GM21423 (cell line): ENCODE results near the gene PRSS38.

Experiments
- ATAC-seq: cut with Tn5 transposase; IDR thresholded peaks from one replicate; pipeline ENCODE4 v1.9.1; 2021; ENCODE audit warnings: mild to moderate bottlenecking, moderate library complexity; ENCODE audit not compliant: unreplicated experiment

Gene PRSS38

DNA sequence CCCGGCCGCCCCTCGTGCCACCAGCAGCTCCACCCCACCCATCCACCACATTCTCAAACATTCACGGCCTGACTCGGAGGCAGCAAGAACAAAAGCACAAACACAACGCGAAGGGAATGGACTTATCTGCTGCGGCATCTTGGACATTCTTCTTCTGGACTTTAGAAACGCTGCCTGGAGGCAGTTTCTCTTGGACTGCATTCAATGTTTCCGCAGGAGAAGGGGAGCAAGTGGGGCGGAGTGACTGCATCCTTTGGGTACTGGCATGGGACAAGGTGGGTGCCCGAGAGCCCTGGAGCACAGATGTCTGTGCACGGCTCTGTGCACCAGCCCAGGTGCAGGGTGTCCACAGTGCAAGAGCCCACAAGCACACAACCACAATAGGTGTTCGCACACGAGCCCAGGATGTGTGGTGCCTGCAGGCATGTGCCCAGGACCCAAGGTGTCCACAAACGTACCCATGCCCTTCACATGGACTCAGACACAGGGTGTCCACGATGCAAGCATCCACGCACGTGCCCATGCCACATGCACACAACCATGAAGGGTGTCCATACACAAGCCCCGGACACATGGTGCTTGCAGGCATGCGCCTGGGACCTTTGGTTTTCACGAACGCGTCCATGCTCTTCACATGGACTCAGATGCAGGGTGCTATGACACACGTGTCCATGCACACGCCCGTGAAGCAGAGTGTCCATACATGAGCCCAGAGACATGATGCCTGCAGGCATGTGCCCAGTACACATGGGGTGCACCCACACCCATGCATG lies 78.7 kb downstream of the PRSS38 start:
- no peak for ATAC-seq

DNA sequence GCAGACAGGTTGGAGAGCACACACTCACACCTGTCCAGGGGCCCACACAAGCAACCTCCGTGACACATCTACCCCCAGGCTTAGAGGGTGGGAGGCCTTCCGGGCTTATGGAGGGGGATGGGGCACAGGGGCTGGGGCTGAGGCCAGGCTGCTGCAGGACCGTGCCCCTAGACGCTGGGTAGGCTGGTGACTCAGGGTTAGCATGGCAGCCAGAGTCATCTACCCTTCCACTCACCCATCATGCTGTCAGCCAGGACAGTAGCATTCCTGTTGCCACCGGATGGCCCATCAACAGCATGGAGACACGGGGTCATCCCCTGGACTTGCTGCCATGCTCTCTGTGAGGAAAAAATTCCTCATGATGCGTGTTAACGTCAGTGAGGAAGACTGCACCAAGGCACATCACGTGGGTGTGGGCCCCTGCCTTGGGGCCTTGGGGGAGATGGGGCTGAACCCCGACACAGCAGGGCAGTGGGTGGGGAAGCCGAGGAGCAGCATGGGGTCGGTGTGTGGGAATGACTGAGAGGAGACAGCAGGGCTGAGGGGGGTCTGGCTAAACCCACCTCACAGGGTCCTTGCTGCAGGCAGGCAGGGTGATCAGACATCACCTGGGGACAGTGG lies 79.5 kb downstream of the PRSS38 start:
- no peak for ATAC-seq
